GM12878 (cell line): ENCODE data around the gene KIF17.

Experiments
- CTCF ChIP-seq, 3 experiments: IDR thresholded peaks in 2 of 3; conservative IDR thresholded peaks in 1 of 3; 2 replicates each; pipeline ENCODE4 v1.5.1; 2011; ENCODE audit warnings: low read depth in 3 of 3, low read length in 3 of 3, mild to moderate bottlenecking in 3 of 3, control low read depth in 2 of 3, moderate library complexity in 2 of 3, inconsistent platforms in 1 of 3, mixed read lengths in 1 of 3; ENCODE audit not compliant: control insufficient read depth in 2 of 3, insufficient read depth in 1 of 3; ENCODE audit errors: extremely low read depth in 1 of 3
- GABPA ChIP-seq: IDR thresholded peaks from 2 replicates; pipeline ENCODE4 v1.6.1; 2014; ENCODE audit warnings: antibody characterized with exemption, low read depth, mild to moderate bottlenecking, inconsistent platforms
- MAX ChIP-seq: IDR thresholded peaks from 2 replicates; pipeline ENCODE4 v1.6.1; 2012; ENCODE audit warnings: low read depth, low read length, improper control_type of control experiment
- SREBF2 ChIP-seq: IDR thresholded peaks from 2 replicates; pipeline ENCODE4 v1.6.1; 2012; ENCODE audit warnings: mild to moderate bottlenecking, low read length

- TF ChIP-seq MAX: no peak
- no peak for TF ChIP-seq CTCF (IDR thresholded peaks at IDR 0.05 in 2 of 3, conservative IDR thresholded peaks at IDR 0.05 in 1 of 3; ENCODE audit: control insufficient read depth in 2 of 3, extremely low read depth in 1 of 3, insufficient read depth in 1 of 3, low read depth in 3 of 3, low read length in 3 of 3)
- TF ChIP-seq GABPA: no peak
- no peak for TF ChIP-seq SREBF2
Observed at GRCh38 chr1:20660847-20661206, 57.0 kb downstream of the KIF17 start.
